K562 (cell line): Measurements from ENCODE around the gene SLC15A3. TPM values are rescaled to one million over a fixed set of nuclear protein-coding genes. Genes with fewer than 3 reads are reported as not detected.

Experiments
- ATAC-seq: fragments of 200-7000 bp; cut with Tn5 transposase; 3 replicates; pipeline ENCODE4 v1.9.1; 2020; ENCODE audit warnings: moderate library complexity
- BruUV-seq: library from RNA; stranded (reverse); fragments of 400-500 nt; replicated peaks from 2 replicates; lab custom pipeline; 2021; lab: Mats Ljungman, UMichigan
- CTCF ChIA-PET: fragments of 300-600 bp; formaldehyde crosslinking; extraction: SDS; loops from one replicate; lab custom pipeline; 2021; ENCODE audit warnings: low intra/inter-chr PET ratio; lab: Yijun Ruan, JAX
- POLR2A ChIA-PET: fragments of 300-600, 350-650 bp; sonication (Branson Sonifier 250); formaldehyde crosslinking; extraction: SDS; loops from one replicate; lab custom pipeline; 2021; ENCODE audit warnings: antibody characterized with exemption, inconsistent platforms; lab: Yijun Ruan, JAX
- DNase-seq, 4 experiments: peaks; one replicate each; pipeline versions ENCODE4 v3.0.0 to v3.0.0-alpha.2; 2011 to 2018; ENCODE audit warnings: low spot score in 3 of 4, mixed read lengths in 3 of 4; ENCODE audit errors: extremely low read depth in 1 of 4
- FAIRE-seq: peaks from 2 replicates; lab custom pipeline; 2011; peaks lifted over from hg19 to GRCh38; lab: Jason Lieb, UNC
- H2AFZ ChIP-seq: 2 replicates; pipeline ENCODE4 v1.6.0; 2011; ENCODE audit warnings: low read depth, low read length, control low read depth, inconsistent platforms
- H3K27ac ChIP-seq: fragments of 200-600 bp; 3 replicates; pipeline ENCODE4 v1.8.0; 2011; ENCODE audit warnings: low read depth, mild to moderate bottlenecking, control low read depth, inconsistent platforms, low read length, moderate library complexity, mixed read lengths; ENCODE audit errors: extremely low read depth
- H3K27me3 ChIP-seq, 2 experiments: fragments of 300-600 bp in 1 of 2; 2 replicates in 1 of 2; 3 replicates in 1 of 2; pipeline versions ENCODE4 v1.6.0 to v1.8.0; 2011; ENCODE audit warnings: inconsistent platforms in 2 of 2, low read length in 2 of 2, mild to moderate bottlenecking in 1 of 2, mixed read lengths in 1 of 2, moderate library complexity in 1 of 2; ENCODE audit not compliant: control insufficient read depth in 2 of 2, insufficient read depth in 2 of 2
- H3K36me3 ChIP-seq: fragments of 300-600 bp; 3 replicates; pipeline ENCODE4 v1.8.0; 2011; ENCODE audit warnings: mild to moderate bottlenecking, low read length, inconsistent platforms; ENCODE audit not compliant: control insufficient read depth, insufficient read depth
- H3K4me1 ChIP-seq, 2 experiments: fragments of 200-600 bp in 1 of 2; replicated peaks in 1 of 2; 2 replicates in 1 of 2; 3 replicates in 1 of 2; pipeline versions ENCODE4 v1.5.1 to v1.8.0; 2011; ENCODE audit warnings: inconsistent platforms in 2 of 2, low read length in 2 of 2, mild to moderate bottlenecking in 1 of 2, mixed read lengths in 1 of 2, moderate library complexity in 1 of 2; ENCODE audit not compliant: control insufficient read depth in 2 of 2, insufficient read depth in 2 of 2
- H3K4me2 ChIP-seq: 2 replicates; pipeline ENCODE4 v1.6.1; 2011; ENCODE audit warnings: low read length, control low read depth, inconsistent platforms, mixed read lengths; ENCODE audit not compliant: insufficient read depth
- H3K4me3 ChIP-seq: fragments of 200-600 bp; sonication (generic), shearing (Covaris generic); 2 replicates; pipeline ENCODE4 v1.5.1; 2016; ENCODE audit warnings: control low read depth, inconsistent platforms
- H3K79me2 ChIP-seq: fragments of 200-600 bp; 3 replicates; pipeline ENCODE4 v1.8.0; 2011; ENCODE audit warnings: low read length, inconsistent platforms; ENCODE audit not compliant: control insufficient read depth, insufficient read depth
- H3K9ac ChIP-seq, 2 experiments: 2 replicates each; pipeline versions ENCODE4 v1.6.0 to v1.6.1; 2011; ENCODE audit warnings: low read depth in 2 of 2, low read length in 2 of 2, control low read depth in 1 of 2, inconsistent platforms in 1 of 2, mild to moderate bottlenecking in 1 of 2, mixed read lengths in 1 of 2; ENCODE audit not compliant: insufficient read depth in 1 of 2
- H3K9me1 ChIP-seq: one replicate; pipeline ENCODE4 v1.6.0; 2011; ENCODE audit warnings: inconsistent platforms, mild to moderate bottlenecking, low read length, moderate library complexity; ENCODE audit not compliant: control insufficient read depth, insufficient read depth
- H3K9me3 ChIP-seq: replicated peaks from 2 replicates; pipeline ENCODE4 v1.5.1; 2011; ENCODE audit warnings: low read depth, low read length, inconsistent platforms; ENCODE audit not compliant: control insufficient read depth, insufficient read depth
- H4K20me1 ChIP-seq: replicated peaks from 2 replicates; pipeline ENCODE4 v1.6.1; 2011; ENCODE audit warnings: low read length, inconsistent platforms, mixed read lengths; ENCODE audit not compliant: control insufficient read depth, insufficient read depth
- CEBPG ChIP-seq, 3 experiments: fragments of 200-800 bp in 1 of 3; sonication (Bioruptor generic) in 1 of 3; sonication (generic) in 1 of 3; formaldehyde crosslinking in 1 of 3; IDR thresholded peaks in 2 of 3; conservative IDR thresholded peaks in 1 of 3; 2 replicates each; pipeline versions ENCODE4 v1.6.1 to v1.8.0; 2016 to 2022; ENCODE audit warnings: missing compliant biosample characterization in 2 of 3, missing genetic modification characterization in 2 of 3, mild to moderate bottlenecking in 1 of 3, missing genetic modification reagents in 1 of 3
- CEBPZ ChIP-seq: fragments of 150-350 bp; IDR thresholded peaks from 2 replicates; pipeline ENCODE4 v1.6.1; 2014; ENCODE audit warnings: low read depth, mild to moderate bottlenecking, low read length, borderline replicate concordance
- ETV1 ChIP-seq: fragments of 450-650 bp; conservative IDR thresholded peaks from 2 replicates; pipeline ENCODE4 v1.6.1; 2016; ENCODE audit warnings: missing genetic modification characterization, control low read depth, low read depth, missing compliant biosample characterization
- NFE2 ChIP-seq: IDR thresholded peaks from 2 replicates; pipeline ENCODE4 v1.6.1; 2014; ENCODE audit warnings: antibody characterized with exemption, low read depth
- PRDM10 ChIP-seq: fragments of 450-650 bp; IDR thresholded peaks from 2 replicates; pipeline ENCODE4 v1.6.1; 2018; ENCODE audit not compliant: partially characterized antibody
- TAF9B ChIP-seq: fragments of 450-650 bp; IDR thresholded peaks from 2 replicates; pipeline ENCODE4 v1.6.1; 2018; ENCODE audit warnings: mild to moderate bottlenecking; ENCODE audit not compliant: partially characterized antibody
- ZNF717 ChIP-seq: fragments of 250-450 bp; sonication (Bioruptor Pico); IDR thresholded peaks from 2 replicates; pipeline ENCODE4 v1.5.0; 2021
- WGBS: fragments of 100-300 bp; shearing (Covaris generic); methylation state at CpG from one replicate; pipeline ENCODE4 v1.1.6; 2016; ENCODE audit warnings: low coverage, mixed read lengths; ENCODE audit not compliant: insufficient coverage; ENCODE audit errors: missing lambda C conversion rate; 5-methylcytosine and 5-hydroxymethylcytosine counted together
- in situ Hi-C: fragments of 300-500 bp; cut with MboI; formaldehyde crosslinking; loops from 4 replicates; pipeline ENCODE4 v1.15.0; 2018; ENCODE audit warnings: inconsistent platforms, mixed read lengths
- intact Hi-C: fragments of 100-400 bp; cut with micrococcal nuclease; formaldehyde crosslinking; loops from 2 replicates; pipeline ENCODE4 v1.14.2; 2022
- polyA plus RNA-seq, 8 experiments: library from polyadenylated mRNA; depleted of rRNA in 4 of 8; stranded (reverse) in 5 of 8; unstranded in 3 of 8; fragments of >200 nt; fragmentation: Nextera tagmentation in 2 of 8; fragmentation: Illumina TruSeq in 1 of 8; extraction: Ambion mirVana in 2 of 8; extraction: Trizol in 1 of 8; gene quantifications; 2 replicates each; pipeline versions ENCODE4 v1.2.1 to v1.2.3, GENCODE V29; 2011 to 2014; ENCODE audit warnings: inconsistent platforms in 1 of 8, missing spikeins in 1 of 8
- total RNA-seq, 7 experiments: library from RNA; depleted of rRNA in 6 of 7; stranded (reverse); fragments of >200 nt in 6 of 7; fragmentation: Illumina TruSeq in 2 of 7; extraction: Trizol in 2 of 7; gene quantifications; 2 replicates each; pipeline versions ENCODE4 v1.2.1 to v1.2.3, GENCODE V29; 2011 to 2021; ENCODE audit warnings: low replicate concordance in 1 of 7

The SLC15A3 gene
- total and polyA plus RNA-seq, 9 of the 15 experiments (the other 6 are each of a cell fraction or from before 2014, with no cell fraction given): 0.07 to 0.27 TPM; not detected in 7

- Histone ChIP-seq H3K4me3 (no peak overlapping the region), H3K9me3 (no peaks in the 10 kb centered on the region), H3K9ac (no peak overlapping the region), H3K79me2 (no peaks in the 10 kb centered on the region), H3K36me3 (no peaks in the 10 kb centered on the region), H3K27ac (no peak overlapping the region), H3K27me3 (peaks cover 77 to 96% of the 10 kb centered on the region in 2 experiments), H3K4me2 (no peak overlapping the region), H3K4me1 (peaks cover 0 to 28% of the 10 kb centered on the region in 2 experiments; a peak in 1 of 5 replicates), H3K9me1 (no peaks in the 10 kb centered on the region), H2AFZ (no peak overlapping the region), H4K20me1 (peaks cover 17% of the 10 kb centered on the region; the same call in 1 of the 2 replicates)
- no peak for DNase-seq
- FAIRE-seq: no peak
- no TSS peak for BruUV-seq
- 0 out of 3 replicates have a peak, but pooled peaks have one; percentile 9 for ATAC-seq
- ChIA-PET CTCF (interaction anchor here (0.6 kb wide), 1 partner anchor 21 kb away, joined by 4 read pairs; no protein-coding TSS in a partner anchor), POLR2A (interaction anchor here (0.7 kb wide), 1 partner anchor 10 kb away, joined by 3 read pairs; no protein-coding TSS in a partner anchor)
- in situ Hi-C loops (no loop called here), intact Hi-C loops (no loop called here)
- WGBS: 7% methylated on average over 4 of the region's 5 CpGs
- TF ChIP-seq CEBPZ: no peak
- TF ChIP-seq CEBPG (CRISPR knock-in tag; IDR thresholded peaks at IDR 0.05): no peak
- peak in 1 of 2 experiments; percentile 53; a peak in 1 of 4 replicates for TF ChIP-seq CEBPG (tag; conservative IDR thresholded peaks at IDR 0.05 in 1 of 2, IDR thresholded peaks at IDR 0.05 in 1 of 2)
- TF ChIP-seq NFE2: no peak
- no peak for TF ChIP-seq ETV1 (tag)
- no peak for TF ChIP-seq ZNF717 (CRISPR knock-in tag)
- TF ChIP-seq PRDM10: peak; percentile 93
- no peak for TF ChIP-seq TAF9B
Measured at GRCh38 chr11:60932605-60933356, 19.2 kb downstream of the SLC15A3 start.
